PFSK-1 (cell line): ENCODE measurements around the gene CEP104.

ENCODE experiments used
- FOXP2 ChIP-seq: optimal IDR thresholded peaks from 2 replicates; pipeline ENCODE3; 2011; ENCODE audit warnings: borderline replicate concordance, control low read depth, inconsistent platforms; ENCODE audit not compliant: insufficient read depth; ENCODE audit errors: extremely low read length, extremely low read depth
- POLR2AphosphoS5 ChIP-seq: IDR thresholded peaks from 2 replicates; pipeline ENCODE4 v1.6.1; 2012; ENCODE audit warnings: low read depth, mild to moderate bottlenecking, control low read depth, low read length, moderate library complexity
- REST ChIP-seq, 2 experiments: IDR thresholded peaks; 2 replicates each; pipeline versions ENCODE4 v1.6.1 to v1.8.0; 2011 to 2012; ENCODE audit warnings: low read depth in 2 of 2, low read length in 2 of 2, control low read depth in 1 of 2, inconsistent platforms in 1 of 2, mild to moderate bottlenecking in 1 of 2, moderate library complexity in 1 of 2; ENCODE audit not compliant: insufficient read depth in 1 of 2
- SIN3A ChIP-seq: IDR thresholded peaks from 2 replicates; pipeline ENCODE4 v1.6.1; 2012; ENCODE audit warnings: mild to moderate bottlenecking, low read length, moderate library complexity, borderline replicate concordance; ENCODE audit not compliant: insufficient read depth

- TF ChIP-seq FOXP2, result no peak
- no peak for TF ChIP-seq POLR2AphosphoS5
- no peak for TF ChIP-seq SIN3A
- TF ChIP-seq REST (IDR thresholded peaks at IDR 0.05; ENCODE audit: insufficient read depth in 1 of 2, low read depth in 2 of 2, low read length in 2 of 2), result no peak
Observed at GRCh38 chr1:3783651-3784474, 73.1 kb downstream of the CEP104 start.
